Hepatocyte (in vitro differentiated cells): Measurements from ENCODE around the gene LRGUK.

Experiments used
- CTCF ChIP-seq: fragments of 200-600 bp; sonication (generic); IDR thresholded peaks from 2 replicates; pipeline ENCODE4 v1.5.1; 2016; ENCODE audit warnings: antibody characterized with exemption, mild to moderate bottlenecking; ENCODE audit not compliant: poor library complexity
- EZH2 ChIP-seq: fragments of 200-600 bp; sonication (generic); IDR thresholded peaks from 2 replicates; pipeline ENCODE4 v1.6.1; 2016; ENCODE audit warnings: antibody characterized with exemption, mild to moderate bottlenecking, borderline replicate concordance

GRCh38 chr7:134088199-134088598 lies 38.9 kb upstream of the LRGUK start:
- TF ChIP-seq CTCF (no peak), EZH2 (no peak)
